GM19463 (cell line): ENCODE data around the gene LIN37.

ENCODE experiments used
- ATAC-seq: cut with Tn5 transposase; IDR thresholded peaks from one replicate; pipeline ENCODE4 v1.9.1; 2021; ENCODE audit warnings: mild to moderate bottlenecking, moderate library complexity; ENCODE audit not compliant: unreplicated experiment

Gene LIN37

GRCh38 chr19:35751839-35752745 lies 3.7 kb downstream of the LIN37 start:
- no peak for ATAC-seq

GRCh38 chr19:35752746-35753350 lies 4.5 kb downstream of the LIN37 start:
- ATAC-seq: no peak

DNA sequence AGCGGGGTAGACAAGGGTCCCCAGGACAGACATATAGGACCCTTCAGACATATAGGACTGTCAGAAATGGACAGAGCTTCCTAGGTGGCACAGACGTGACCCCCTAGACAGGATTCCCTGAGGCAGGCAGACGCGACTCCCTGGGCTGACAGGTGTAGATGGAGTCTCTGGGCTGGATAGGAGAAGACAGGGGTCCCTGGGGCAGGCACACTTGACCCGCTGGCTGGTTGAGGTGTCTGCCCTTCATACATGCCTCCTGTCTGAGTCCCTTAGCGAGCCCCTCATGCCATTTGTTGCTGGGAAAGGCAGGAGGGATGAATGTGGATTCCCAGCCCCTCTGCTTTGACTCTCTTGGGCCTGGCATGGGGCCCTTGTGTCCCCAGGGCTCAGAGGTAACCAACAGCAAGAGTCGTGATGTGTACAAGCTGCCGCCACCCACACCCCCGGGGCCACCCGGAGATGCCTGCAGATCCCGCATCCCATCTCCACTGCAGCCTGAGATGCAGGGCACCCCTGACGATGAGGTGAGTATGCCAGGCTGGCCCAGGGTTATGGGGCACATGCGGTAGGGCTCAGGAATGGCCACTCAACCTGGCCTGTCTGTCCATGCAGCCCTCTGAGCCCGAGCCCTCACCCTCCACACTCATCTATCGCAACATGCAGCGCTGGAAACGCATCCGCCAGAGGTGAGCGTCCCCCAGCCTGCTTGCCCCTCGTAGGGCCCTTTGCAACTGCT lies 5.4 kb downstream of the LIN37 start:
- no peak for ATAC-seq

DNA sequence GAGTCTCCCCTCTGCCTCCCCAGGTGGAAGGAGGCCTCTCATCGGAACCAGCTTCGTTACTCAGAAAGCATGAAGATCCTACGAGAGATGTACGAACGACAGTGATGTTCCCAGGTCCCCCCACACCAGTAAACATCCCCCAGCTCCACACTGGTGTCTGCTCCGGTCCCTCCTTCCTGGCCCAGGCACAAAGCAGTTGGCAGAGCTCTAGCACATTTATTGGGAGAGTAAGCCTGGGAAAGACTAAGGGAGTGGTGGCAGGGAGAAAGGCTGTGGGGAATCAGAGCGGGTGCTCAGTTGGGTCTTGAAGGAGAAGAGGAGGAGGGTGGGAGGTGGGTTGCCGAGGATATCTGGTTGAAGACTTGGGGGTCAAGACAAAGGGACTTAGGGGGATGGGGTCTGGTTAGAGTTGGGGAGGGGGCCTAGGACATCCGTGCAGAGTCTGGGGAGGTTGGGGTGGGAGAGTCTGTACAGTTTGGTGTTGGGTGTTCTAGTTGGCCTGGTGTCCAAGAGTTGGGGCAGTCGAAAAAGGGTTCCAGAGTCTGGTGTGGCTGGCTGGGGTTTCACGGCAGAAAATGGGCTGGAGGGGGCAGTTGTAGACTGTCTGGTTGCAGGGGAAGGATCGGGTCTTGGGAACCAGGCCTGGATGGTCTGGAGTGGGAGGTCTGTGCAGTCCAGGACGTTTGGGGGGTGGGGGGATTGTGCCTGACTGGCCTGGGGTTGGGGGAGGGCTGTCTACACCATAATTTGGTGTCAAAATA lies 6.2 kb downstream of the LIN37 start:
- no peak for ATAC-seq

DNA sequence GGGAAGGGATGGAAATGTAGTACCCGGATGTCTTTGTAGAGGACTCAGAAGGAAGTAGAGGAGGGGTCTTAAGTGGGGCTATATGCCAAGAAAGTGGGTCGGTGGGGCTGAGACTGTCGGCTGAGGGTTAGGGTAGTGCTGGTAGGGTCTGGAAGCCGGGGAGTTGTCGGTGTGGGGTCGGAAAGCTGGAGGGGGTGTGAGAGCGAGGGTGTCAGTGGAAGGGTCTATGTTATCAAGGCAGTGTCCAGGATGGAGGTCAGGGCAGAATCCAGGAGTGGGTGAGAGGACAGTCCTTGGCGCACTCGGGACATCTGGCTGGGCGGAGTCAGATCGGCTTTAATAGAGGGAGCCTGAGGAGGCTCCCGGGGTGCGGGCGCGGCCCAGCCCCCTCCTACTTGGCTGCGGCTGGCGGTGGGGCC lies 6.8 kb downstream of the LIN37 start:
- no peak for ATAC-seq

DNA sequence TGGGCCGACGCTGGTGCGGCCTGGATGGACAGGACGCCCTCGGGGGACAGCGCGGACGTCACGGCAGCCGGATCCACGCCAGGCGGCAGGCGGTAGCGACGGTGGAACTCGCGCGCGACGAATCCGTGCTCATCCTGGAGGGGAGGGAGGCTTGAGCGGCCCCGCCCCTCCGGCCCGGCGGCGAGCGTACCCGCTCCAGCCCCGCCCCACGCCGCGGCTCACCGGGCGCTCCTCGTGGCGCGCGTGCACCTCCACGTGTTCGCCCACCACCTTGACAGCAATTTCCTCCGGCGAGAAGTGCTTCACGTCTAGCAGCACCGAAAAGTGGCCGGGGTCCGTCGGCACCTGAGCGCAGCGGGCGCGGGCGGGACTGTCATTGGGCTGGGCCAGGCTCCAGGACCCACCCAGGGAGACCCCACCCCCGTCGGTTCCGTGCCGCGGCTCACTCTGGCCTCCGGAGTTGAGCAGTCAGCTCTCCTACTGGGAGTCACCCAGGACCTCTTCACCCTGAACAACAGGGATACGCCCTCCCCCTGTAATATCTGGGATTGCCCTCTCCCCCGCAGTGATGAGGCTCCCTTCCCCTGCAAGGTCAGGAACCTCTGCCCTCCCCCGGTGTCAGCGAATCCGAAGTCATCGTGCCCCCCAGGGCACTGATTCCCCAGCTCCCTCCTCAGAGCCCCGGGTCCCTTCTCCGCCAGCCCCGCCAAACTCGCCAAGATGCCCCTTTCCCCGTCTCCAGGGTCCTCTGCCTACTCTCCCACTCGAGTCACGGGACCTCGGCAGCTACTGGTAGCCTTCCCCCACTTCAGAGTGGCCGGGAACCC lies 7.4 kb downstream of the LIN37 start:
- no peak for ATAC-seq

DNA sequence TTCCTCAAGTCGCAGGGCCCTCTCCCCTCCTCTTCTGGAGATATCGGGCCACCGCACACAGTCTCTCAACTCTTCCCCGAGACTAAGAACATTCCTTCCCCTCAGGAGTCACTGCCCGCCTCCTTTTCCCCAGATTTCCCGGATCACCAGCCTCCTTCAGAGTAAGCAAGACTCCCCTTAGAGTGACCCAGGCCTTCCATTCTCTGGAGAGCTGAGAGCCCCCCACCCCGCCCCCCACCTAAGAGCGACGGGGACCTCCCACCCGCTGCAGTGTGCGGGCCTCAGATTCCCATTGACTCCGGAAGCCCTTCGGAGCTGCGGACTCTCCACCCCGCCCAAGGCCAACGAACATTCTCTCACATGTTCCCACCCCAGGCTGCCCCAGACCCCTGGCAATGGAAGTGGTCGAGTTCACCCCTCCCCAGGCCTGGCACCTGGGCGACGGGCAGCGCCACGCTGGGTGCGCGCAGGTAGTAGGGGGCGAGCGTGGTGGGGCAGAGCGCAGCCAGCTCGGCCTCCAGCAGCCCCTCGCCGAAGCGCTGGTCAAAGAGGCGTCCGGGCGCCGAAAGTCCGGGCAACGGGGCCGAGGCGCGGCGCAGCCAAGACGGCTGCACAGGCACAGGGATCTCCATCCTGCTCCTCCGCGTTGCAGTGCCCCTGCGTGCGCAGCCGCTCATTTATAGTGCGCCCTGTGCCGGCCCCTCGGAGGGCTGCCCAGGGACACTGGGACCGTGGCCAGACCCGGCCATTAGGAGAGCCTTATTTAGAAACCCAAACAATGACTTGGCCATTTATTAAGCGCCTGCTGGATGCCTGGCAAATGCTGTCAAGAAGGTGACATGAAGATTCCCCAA lies 8.2 kb downstream of the LIN37 start, which contains the start of gene HSPB6:
Gene HSPB6 (minus strand): TSS at position 653 of the 854 bp plus-strand sequence. CDS start 21 bp downstream, at position 632.
- ATAC-seq: no peak

- ATAC-seq: no peak
Observed at GRCh38 chr19:35757231-35757748, 8.9 kb downstream of the LIN37 start.

DNA sequence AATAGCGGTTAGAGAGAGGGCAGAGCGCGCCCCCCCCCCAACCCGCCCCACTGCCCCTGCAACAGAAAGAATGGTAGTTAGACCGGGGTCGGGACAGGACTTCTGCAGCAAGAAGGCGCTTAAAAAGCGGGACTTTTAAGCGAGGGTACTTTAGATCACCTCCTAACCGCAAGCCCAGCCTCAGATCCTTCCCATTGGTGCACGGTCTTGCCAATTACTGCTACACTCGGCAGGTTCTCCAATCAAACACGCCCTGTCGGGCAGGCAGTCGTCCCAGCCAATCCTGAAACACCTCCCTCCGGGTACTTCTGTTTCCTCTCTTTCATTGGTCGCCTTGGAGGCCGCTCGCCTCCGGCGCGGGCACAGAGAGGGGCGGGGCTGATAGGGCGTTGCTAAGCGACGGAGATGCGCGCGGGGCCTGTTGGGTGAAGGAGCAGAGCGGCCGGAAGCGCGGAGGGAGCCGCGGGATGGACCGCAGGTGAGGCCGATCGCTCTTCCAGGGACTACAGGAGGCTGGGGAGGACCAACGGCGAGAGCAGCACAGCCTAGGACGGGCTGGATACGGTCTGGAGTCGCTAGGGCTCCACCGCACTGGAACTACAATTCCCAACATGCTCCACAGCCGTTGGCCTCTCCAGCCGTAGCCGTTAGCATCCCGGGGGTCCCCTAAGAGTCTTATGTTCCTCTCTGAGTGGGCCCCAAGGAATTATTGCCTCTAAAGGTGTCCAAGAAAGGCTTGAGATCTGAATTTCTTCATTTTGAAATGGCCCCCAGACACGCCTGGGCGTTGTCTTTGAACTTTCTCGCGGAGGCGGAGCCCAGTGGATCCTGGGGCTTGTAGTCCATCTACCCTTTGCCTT lies 9.6 kb downstream of the LIN37 start, which contains the start of gene PROSER3:
Gene PROSER3 (plus strand): TSS at position 428 of the 860 bp plus-strand sequence. CDS start 40 bp downstream, at position 468.
- ATAC-seq: peak; percentile 94

DNA sequence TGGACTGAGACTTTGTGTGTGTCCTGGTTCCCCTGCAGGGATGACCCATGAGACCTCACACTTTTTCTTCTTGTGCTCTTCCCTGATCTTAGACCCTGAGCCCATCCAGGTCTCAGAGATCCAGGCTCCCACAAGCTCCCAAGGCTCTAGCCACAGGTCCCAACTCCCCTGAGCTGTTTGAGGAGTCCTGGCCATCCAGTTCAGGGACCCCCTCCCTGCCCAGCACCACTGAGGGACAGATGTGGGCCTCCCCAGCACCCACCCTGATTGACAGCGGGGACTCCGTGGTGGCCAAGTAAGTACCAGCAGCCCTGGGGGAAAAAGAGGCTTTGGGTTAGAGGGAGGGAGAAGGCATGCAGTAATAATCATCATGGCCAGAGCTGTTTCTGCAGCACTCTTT lies 11.3 kb downstream of the LIN37 start:
- no peak for ATAC-seq

DNA sequence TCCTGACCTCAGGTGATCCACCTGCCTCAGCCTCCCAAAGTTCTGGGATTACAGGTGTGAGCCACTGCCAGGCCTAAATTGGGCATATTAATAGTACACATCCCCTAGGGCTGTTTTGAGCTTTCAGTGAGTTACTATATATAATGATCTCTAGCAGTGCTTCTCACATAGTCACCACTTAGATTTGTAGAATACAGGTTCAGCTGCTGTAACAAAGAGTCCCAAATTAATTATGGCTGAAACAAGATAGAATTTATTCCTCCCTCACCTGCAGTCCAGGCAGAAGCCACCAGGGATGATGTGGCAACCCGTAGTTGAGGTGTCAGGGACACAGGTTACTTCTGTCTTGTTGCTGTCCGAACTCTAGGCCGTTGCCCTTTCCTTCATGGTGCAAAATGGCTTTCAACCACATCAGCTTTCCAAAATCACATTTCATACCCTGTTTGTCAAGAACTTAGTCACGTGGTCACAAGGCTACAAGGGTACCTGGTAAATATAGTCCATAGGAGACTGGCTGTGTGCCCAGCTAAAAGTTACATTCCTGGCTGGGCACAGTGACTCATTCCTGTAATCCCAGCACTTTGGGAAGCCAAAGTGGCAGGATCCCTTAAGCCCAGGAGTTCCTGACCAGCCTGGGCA lies 12.5 kb downstream of the LIN37 start:
- ATAC-seq: no peak

- ATAC-seq: no peak
Observed at GRCh38 chr19:35764432-35765315, 16.3 kb downstream of the LIN37 start.

DNA sequence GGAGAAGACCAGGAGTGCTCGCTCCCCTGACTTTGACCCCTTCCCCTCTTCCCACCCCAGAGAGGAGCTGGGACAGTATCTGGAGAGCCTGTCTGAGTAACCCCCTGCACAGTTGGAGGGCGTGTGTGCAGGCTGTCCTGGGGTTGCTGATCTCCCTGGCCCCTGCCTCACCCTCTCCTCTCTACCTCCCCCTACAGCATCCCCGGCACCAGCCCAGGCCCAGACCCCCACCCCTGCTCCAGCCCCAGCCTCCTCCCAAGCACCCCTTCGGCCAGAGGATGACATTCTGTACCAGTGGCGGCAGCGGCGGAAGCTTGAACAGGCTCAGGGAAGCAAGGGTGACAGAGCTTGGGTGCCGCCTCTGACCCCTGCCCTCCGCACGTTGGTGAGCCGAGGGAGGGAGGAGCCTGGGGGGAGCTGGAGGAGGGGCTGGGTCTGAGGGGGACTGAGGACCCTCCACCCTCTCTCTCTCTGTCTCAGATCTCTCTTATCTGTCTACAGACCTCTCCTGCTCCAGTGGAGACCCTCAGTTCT lies 18.3 kb downstream of the LIN37 start:
- no peak for ATAC-seq

- ATAC-seq: no peak
Observed at GRCh38 chr19:35767288-35768081, 19.1 kb downstream of the LIN37 start.

DNA sequence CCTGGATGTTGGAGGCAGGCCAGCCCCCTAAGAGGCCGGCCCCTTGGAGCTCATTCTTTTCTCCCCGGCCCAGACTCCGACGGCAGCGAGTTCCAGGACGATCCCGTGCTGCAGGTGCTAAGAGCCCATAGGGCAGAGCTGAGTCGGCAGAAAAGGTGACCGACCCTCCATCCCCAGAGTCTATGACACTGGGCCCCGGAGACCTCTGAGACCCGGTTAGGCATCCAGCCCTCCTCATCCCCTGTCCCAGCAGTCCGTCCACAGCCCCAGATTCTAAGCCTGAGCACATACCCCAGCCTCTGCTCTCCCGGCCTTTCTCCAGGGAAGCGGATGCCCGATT lies 19.7 kb downstream of the LIN37 start:
- ATAC-seq: no peak
